GM21825 (cell line): ENCODE data around the gene OR10G3.
"Not testable (repeated sequence)": the region's sequence is repeated elsewhere in the genome, so short reads cannot be mapped to it uniquely, and the experiment has no call there.

Experiments
- ATAC-seq: cut with Tn5 transposase; IDR thresholded peaks from one replicate; pipeline ENCODE4 v1.9.1; 2021; ENCODE audit warnings: mild to moderate bottlenecking, moderate library complexity; ENCODE audit not compliant: unreplicated experiment

Gene OR10G3, protein sequence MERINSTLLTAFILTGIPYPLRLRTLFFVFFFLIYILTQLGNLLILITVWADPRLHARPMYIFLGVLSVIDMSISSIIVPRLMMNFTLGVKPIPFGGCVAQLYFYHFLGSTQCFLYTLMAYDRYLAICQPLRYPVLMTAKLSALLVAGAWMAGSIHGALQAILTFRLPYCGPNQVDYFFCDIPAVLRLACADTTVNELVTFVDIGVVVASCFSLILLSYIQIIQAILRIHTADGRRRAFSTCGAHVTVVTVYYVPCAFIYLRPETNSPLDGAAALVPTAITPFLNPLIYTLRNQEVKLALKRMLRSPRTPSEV

DNA sequence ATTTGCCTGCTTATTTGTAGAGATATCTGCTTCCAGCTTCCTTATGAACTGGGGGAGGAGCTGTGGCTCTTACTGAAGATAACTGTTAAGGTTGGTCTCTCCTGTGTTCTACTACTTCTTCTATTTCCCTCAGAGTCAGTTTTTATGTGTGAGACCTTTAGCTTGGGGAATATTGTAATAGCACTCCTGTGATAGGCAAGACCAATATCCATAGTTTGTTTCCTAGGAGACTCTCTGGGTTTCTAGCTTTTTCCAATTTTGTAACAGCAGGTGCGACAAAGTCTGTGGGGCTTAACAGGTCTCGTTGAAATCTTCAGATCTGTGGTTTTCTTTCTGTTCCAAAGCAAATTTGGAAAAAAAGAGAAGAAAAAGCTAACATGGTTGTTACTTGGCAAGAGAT, at the start of gene OR10G3:
Gene OR10G3 (minus strand): TSS at position 101 of the 400 bp plus-strand sequence. CDS start 9,332 bp downstream, outside the sequence.
- no peak for ATAC-seq

DNA sequence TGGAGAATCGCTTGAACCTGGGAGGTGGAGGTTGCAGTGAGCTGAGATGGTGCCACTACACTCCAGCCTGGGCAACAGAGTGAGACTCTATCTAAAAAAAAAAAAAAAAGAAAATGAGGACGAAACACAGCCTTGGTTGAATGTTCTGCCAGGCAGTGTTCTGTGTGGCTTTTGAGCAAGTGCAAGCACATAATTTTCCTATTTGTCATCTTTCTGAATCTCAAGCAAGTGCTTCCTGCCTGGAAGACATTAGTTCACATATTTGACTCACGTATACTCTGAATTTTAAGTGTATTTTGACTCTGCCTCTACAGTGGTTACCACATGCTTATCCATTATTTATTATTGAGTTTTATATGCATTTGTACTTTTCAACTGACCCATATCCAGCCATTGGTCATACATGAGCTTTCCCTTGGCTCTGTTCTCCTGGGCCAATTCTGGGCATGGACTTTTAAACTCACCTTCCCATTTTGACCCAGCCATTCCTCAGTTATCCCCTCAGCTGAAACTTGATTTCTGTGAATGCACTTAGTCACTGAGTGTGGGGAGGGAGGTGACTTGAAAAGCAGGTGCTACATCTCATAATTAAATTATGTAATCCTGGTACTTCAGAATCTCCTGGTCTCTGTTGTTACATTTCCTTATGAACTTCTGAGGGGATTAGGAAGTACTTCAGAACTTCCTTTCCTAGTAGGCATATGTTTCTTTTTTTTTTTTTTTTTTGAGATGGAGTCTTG, 46.8 kb upstream of the OR10G3 start:
- no peak for ATAC-seq

DNA sequence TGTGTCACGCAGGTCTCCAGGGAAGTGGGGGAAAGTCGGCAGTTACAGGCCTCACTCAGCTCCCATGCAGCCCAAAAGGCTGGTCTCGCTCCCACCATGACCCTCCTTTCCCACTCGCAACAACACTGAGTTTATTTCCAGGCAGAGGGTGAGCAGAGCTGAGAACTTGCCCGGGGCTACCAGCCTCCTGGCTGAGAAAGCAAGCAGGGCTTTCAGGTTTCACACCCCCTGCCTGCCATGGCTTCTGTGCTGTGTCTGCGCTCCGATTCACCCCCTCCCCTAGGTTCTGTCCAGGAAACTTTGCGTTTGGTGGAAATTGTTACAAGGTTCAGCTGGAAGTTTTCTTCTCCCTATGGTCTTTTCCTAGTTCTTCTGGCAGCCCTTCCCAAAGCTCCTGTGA, 37.7 kb upstream of the OR10G3 start:
- no peak for ATAC-seq

DNA sequence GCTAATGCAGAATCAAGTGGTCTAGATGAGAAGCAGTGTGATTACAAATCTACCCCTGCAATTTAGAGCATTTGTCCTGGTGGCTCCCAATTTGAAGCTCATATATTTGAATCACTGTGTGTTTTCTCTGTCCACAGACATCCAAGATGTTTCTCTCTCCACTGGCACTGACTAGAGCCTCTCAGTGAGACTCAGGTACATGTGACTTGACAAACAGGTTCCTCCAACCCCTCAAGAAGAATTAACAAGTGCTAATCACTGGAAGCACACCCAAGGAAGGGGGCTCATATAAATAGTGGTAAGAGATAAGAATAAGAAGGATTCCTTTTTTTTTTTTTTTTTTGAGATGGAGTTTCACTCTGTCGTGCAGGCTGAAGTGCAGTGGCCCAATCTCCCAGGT, 34.4 kb upstream of the OR10G3 start:
- no peak for ATAC-seq

DNA sequence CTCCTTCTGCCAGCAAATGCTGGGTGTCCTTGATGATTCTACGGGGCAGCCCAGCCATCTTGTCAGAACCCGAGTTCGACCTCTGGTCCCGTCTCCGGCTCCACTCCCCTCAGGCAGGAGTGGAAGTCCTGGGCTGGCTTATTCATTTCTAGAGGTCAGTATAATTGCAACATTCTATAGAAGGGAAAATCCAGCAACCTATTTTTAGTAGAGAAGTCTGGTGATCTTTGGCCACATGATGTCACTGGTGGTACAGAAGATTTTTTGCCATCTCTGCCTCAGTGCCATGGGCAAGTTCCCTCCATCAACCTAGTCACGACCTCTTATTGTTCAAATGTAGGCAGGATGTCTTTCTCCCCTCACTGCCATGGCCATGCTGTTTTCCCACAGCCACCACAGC, 32.4 kb upstream of the OR10G3 start:
- ATAC-seq, result no peak

DNA sequence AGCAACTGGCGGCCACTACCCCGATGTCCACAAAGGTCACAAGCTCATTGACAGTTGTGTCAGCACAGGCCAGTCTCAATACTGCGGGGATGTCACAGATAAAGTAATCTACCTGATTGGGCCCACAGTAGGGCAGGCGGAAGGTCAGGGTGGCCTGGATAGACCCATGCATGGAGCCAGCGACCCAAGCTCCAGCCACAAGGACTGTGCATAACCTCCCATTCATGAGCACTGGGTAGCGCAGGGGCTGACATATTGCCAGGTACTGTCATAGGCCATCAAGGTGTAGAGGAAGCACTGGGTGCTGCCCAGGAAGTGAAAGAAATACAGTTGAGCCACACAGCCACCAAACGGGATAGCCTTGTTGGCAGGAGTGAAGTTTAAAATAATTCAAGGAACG, 22.3 kb upstream of the OR10G3 start:
- ATAC-seq, result not testable (repeated sequence)

DNA sequence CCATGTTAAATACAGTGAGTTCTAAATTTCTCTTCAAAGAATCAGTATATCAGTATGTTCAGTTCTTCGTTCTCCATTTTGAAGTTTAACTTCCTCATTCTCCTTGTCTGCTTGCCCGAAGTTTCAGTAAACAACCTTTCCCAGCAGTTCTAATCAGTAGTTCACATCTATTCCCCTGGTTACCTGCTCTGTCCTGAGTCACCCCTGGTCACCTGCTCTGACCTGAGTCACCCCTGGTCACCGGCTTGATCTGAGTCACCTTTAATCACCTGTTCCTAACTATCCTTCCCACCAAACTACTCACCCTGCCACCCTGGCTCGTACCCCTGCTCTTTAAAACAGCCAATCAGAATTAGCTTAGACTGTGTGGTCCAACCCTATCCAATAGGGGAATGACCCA, 9.4 kb upstream of the OR10G3 start:
- no peak for ATAC-seq

DNA sequence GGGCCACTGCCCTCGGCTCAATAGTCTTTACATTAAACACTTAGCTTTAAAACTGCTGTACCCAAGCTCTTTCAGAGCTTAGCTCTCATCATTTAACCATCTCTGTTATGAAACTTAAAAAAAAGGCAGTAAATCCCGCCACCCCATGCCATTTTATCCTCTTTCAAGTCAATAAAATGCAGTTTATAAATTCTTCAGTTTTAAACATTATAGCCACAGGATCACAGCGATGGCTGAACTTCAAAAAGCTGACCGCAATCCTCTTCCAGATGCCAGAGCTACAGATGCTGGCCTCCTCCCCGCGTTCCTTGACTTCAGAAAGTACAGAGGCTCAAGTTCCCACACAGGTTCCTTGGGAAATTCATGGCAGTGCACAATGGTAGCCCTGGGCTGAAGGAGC, 4.2 kb downstream of the OR10G3 start:
- ATAC-seq, result no peak

DNA sequence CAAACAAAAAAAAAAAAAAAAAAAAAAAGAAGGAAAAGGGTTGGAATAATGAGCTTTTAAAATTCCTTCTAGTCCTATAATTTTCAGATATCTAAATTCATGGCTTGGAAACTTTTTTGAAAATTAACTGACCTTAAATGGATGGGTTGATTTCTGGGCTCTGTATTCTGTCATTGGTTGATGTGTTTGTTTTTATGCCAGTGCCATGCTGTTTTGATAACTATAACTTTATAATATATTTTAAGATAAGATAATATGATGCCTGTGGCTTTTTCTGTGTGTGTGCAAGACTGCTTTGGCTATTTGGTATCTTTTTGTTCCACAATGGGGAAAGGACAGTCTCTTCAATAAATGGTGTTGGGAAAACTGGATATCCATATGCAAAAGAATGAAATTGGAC, 7.3 kb downstream of the OR10G3 start:
- no peak for ATAC-seq

DNA sequence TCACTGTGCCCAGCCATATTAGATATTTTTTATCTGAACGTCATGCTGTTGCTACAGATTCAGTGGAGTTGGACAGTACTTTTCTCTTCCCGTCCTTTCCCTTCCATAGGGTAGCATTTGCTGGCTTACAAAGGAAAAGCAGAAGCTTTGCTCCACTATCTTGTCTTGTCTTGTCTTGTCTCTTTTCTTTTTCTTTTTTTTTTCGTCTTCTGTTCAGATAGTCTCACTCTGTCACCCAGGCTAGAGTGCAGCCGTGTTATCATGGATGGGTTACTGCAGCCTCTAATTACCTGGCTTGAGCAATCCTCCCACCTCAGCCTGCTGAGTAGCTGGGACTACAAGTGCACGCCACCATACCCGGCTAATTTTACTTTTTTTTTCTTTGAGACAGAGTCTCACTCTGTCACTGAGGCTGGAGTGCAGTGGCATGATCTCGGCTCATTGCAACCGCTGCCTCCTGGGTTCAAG, 21.1 kb downstream of the OR10G3 start:
- no peak for ATAC-seq

DNA sequence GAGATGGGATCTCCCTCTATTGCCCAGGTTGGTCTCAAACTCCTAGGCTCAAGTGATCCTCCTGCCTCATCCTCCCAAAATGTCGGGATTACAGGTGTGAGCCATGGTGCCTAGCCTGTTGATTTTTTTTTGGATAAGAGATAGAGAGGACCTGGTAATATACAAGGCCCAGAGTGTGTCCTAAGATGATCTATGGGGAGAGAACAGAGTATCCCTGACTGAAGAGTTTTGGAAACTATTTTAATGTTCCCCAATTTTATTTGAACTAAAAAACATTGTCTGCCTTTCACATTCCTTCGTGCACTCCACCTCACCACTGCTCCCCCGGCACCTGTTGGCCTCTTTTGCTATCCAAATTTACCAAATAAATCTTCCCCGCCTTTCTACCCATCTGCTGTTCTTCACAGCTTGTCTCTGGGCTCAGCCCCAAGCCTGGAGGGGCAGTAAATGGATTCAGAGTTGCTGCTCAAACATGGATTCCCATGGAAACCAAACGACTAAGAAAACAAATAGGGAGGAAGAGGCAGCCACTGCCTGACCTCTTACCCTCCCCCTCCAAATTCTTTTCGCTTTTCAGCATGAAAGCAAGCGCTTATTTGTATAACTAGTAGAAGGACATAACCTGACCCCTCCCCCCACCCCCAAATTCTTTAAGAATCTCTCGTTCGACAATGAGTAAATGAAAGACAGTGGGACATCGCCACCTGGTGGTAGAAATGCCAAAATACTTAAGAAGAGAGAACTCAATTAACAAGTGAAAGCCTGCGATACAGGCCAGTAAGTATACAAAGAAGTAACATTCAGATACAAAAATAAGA, 22.6 kb downstream of the OR10G3 start:
- no peak for ATAC-seq

DNA sequence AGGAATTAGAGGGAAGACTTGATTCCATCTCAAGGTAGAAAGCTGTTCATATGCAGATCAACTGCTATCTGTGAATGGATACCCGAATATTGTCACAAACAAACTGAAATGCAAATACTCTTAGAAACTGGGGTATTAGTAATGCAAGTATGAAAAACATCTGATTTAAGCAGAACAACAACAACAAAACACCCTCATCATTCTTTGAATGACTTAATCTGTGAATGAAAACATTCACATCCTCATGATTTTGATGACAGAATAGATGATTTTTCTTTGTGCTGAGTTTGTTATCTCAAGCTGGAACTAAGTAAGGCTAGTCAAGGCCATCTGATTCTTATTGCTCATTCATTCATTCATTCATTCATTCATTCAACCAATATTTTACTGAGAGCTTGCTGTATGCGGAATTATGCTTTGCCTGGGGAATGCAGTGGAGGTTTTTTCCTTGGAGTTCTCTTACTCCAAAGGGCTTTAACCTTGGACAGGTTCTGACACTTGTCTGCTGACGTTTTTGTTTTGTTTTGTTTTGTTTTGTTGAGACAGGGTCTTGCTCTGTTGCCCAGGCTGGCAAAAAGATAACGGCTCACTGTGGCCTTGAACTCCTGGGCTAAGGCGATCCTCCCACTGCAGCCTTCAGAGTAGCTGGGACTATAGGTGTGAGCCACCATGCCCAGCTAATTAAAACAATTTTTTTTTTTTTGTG, 23.3 kb downstream of the OR10G3 start:
- no peak for ATAC-seq

DNA sequence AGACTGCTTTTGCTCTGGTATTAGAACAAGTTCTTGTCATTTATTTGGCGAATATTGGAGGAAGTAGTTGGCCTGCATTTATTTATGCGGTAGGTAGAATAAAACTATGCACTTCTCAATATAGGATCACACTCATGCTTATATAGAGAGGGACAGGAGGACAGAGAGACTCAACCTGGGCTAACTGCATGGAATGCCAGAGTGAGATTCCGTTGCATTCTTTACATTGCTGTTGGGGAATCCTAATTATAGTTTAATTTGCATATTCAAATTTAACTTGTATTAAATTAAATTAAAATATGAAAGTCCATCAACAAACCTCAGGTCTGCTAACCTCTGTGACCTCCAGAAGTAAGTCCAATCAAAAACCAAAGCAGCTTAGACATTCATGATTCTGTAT, 26.6 kb downstream of the OR10G3 start:
- ATAC-seq, result no peak

DNA sequence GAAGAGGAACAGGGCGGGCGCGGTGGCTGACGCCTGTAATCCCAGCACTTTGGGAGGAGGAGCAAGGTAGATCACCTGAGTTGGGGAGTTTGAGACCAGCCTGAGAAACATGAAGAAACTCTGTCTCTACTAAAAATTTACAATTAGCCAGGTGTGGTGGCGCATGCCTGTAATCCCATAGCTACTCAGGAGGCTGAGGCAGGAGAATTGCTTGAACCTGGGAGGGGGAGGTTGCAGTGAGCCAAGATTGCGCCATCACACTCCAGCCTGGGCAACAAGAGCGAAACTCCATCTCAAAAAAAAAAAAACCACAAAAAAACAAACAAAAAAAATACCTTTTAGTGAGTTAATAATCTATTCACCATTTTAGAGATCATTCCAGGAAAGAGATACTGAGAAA, 35.3 kb downstream of the OR10G3 start:
- not testable (repeated sequence) for ATAC-seq

DNA sequence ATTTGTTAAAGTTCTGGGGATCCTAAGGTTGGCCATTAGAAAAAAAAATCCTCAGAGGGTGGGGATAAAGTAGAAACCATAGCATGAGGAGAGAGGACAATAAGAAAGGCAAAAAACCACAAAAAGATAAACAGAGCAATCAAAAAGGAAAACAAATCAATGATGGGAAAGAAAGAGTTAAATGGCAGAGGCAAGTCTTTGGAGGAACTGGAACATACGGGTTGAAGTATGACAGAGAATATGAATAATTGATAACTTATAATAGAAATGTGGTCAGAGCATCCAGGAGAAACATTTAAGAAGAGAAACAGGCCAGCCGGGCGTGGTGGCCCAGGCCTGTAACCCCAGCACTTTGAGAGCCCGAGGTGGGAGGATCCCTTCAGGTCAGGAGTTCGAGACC, 35.9 kb downstream of the OR10G3 start:
- no peak for ATAC-seq

DNA sequence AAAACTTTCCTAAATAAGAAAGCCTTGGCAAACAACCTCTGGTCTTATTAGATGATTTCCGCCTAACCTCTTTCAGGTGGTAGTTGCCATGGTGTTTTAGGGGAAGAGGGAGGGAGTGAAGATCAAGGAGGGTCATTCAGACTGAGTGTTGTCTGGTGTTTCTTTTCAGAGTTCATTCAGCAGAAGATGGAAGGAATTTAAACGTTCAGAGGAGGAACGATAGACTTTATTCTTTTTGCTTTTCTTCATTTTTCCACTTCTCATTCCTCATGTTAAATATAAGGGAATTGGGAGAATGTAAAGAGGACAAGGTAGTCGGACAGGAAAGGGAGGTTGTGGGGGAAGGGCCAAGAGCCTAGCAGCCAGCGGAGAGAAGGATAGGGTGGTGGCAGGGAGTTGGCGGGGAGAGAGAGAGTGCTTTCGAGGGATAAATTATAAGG, 36.3 kb downstream of the OR10G3 start:
- ATAC-seq, result no peak

DNA sequence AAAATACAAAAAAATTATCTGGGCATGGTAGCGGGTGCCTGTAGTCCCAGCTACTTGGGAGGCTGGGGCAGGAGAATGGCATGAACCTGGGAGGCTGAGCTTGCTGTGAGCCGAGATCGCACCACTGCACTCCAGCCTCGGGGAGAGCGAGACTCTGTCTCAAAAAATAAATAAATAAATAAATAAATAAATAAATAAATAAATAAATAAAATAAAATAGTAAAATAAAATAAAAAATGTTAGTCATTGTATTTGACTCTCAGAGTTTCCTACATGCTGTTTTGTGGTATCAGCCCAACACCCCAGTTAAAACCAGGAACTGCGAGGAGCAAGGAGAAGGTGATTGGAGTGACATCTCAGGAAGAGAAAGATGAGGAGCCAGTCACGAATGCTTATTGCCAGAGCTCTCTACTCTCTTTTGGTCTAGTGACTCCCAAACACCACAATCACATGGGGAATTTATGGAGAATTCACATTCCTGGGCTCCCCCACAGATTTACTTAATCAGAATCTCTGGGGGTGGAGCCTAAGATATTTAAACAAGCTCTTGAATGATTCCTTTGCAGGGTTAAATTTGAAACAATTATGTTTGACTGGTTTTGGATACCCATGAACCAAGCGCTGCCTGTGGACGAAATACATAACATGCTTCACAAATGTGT, 38.3 kb downstream of the OR10G3 start:
- ATAC-seq, result no peak

DNA sequence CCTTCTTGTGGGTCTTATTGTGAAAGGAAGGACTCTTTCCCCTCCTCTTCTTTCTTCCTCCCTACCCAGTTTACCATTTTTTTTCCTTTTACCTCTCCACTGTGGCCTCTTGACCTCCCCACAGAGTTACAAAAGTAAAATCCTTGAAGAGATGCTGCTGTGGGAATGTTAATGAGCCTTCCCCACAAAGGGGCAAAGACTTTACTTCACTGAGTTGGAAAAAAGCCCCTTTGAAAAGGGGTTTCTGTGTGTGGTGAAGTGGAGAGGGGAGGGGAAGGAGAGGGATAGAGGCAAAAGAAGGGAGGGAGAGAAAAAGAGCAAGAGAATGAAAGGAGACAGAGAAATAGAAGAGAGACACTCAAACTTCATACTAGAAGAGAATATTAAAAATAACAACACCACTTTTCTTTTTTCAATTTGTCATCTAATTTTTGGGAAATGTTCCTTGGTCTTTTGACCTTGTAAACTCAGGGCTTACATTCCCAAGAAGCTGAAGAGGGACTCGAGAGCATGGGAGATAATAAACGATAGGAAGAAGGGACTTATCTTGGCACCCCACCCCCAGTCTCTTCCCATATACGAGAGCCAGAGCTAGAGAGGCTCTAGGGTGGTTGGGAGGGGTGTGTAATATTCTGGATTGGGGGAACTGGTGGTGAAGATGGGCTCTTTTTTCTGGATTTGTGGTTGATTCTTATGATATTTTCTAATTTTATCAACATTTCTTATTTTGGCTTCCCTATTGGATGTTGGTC, 40.5 kb downstream of the OR10G3 start:
- no peak for ATAC-seq

DNA sequence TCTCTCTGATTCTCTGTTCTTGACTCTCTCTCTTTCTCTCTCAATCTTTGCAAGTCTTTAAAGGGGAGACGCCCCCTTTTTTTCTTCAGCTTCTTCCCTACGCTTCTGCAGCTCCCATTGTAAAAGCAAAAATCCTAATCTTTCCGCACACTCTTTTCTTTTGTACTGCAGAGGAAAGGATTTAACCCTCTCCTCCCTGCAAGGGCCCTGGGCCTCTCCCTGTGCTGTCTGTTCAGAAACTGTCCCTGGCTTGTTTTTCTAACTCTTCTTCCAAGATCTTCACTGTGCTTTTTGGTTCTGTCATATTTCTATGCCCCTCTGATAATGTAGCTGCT, 42.8 kb downstream of the OR10G3 start:
- ATAC-seq, result no peak
